Right lobe of liver (tissue), 6 donors: ENCODE measurements around the gene NASP. TPM values are rescaled to one million over a fixed set of nuclear protein-coding genes. Genes with fewer than 3 reads are reported as not detected.
A peak's percentile ranks its signal among the peaks of the same experiment; 100 is the strongest.

Experiments used
- ATAC-seq, 4 donors: fragments of 200-7000 bp; cut with Tn5 transposase; one replicate each; pipeline ENCODE4 v1.9.1; 2020; ENCODE audit warnings: mild to moderate bottlenecking in 4 of 4, moderate library complexity in 4 of 4
- DNase-seq, 3 donors: peaks; one replicate each; pipeline ENCODE4 v3.0.0-alpha.2; 2020
- H3K27ac ChIP-seq, 3 donors: fragments of 200-600 bp; one replicate each; pipeline ENCODE4 v1.8.0; 2022
- H3K27me3 ChIP-seq, 2 donors: fragments of 200-600 bp; one replicate each; pipeline ENCODE4 v1.8.0; 2022
- H3K36me3 ChIP-seq, 4 donors: fragments of 200-600 bp; sonication (generic) in 1 of 4; one replicate each; pipeline versions ENCODE4 v1.5.1 to v1.8.0; 2017 to 2022; ENCODE audit warnings: control low read depth in 1 of 4
- H3K4me1 ChIP-seq, 4 donors: fragments of 200-600 bp; sonication (generic) in 1 of 4; one replicate each; pipeline versions ENCODE4 v1.5.1 to v1.8.0; 2017 to 2022; ENCODE audit warnings: control low read depth in 1 of 4
- H3K4me3 ChIP-seq, 3 donors: fragments of 200-600 bp; one replicate each; pipeline ENCODE4 v1.8.0; 2022
- H3K9me3 ChIP-seq, 4 donors: fragments of 200-600 bp; sonication (generic) in 1 of 4; one replicate each; pipeline versions ENCODE4 v1.5.1 to v1.8.0; 2017 to 2022; ENCODE audit warnings: control low read depth in 1 of 4
- CTCF ChIP-seq, 4 donors: fragments of 200-600 bp in 3 of 4; fragments of 450-650 bp in 1 of 4; IDR thresholded peaks; one replicate each; pipeline versions ENCODE4 v1.5.1 to v1.8.0; 2016 to 2022; ENCODE audit warnings: antibody characterized with exemption in 4 of 4, mild to moderate bottlenecking in 2 of 4
- POLR2A ChIP-seq: fragments of 450-650 bp; IDR thresholded peaks from one replicate; pipeline ENCODE4 v1.6.1; 2017; ENCODE audit warnings: antibody characterized with exemption, mild to moderate bottlenecking
- WGBS: methylation state at CpG from one replicate; pipeline ENCODE4 v1.1.6; 2018; ENCODE audit warnings: low coverage, low lambda C conversion rate; ENCODE audit not compliant: insufficient coverage; ENCODE audit errors: missing lambda C conversion rate; 5-methylcytosine and 5-hydroxymethylcytosine counted together
- intact Hi-C, 2 donors: fragments of 100-400 bp; cut with DNase I; formaldehyde crosslinking; loops; one replicate each; pipeline versions ENCODE4 v1.11.2 to v1.14.1; 2022
- total RNA-seq, 6 experiments: library from RNA; depleted of rRNA in 2 of 6; stranded (reverse); fragments of >200 nt in 2 of 6; fragmentation: NEBNext Ultra II Directional in 3 of 6; extraction: Animal tissue kit (Norgen Biotek cat#: 25700) in 3 of 6; gene quantifications; one replicate each; pipeline versions ENCODE4 v1.1.0 to v1.2.4, GENCODE V29; 2016 to 2023
- donor health status: DM: no; HTN: yes; CAD: no.
- donor health status: DM: no; HTN: no; CAD: no.
- donor health status: DM: no; HTN: no; CAD: no.
- donor health status: DM: no; HTN: yes; CAD: no.
- donor health status: DM: no; HTN: yes; CAD: no.

NASP gene
- total RNA-seq, 6 experiments from 2014 or later = 21.8 to 31.9 (median 26.1) TPM

GRCh38 chr1:45658171-45658570 is 74.3 kb downstream of the NASP start:
- peak; percentile 95 to 97 (median 96) for ATAC-seq
- WGBS = 26% methylated on average over 2 of the region's 2 CpGs

GRCh38 chr1:45659222-45659621 is 75.4 kb downstream of the NASP start:
- H3K36me3 ChIP-seq = peaks cover 7 to 63% (median 15%) of the 10 kb centered on the region in 4 donors
- peaks cover 0 to 38% (median 13%) of the 10 kb centered on the region in 4 donors for H3K4me1 ChIP-seq
- H3K4me3 ChIP-seq = no peak overlapping the region
- H3K27me3 ChIP-seq = no peaks in the 10 kb centered on the region
- intact Hi-C loops = no loop called here
- H3K27ac ChIP-seq = peak overlapping the region in 1 of 3 donors; percentile 81
- H3K9me3 ChIP-seq = no peaks in the 10 kb centered on the region
- ATAC-seq (no peak), DNase-seq (no peak)
- 96% methylated on average over 2 of the region's 2 CpGs for WGBS
- TF ChIP-seq CTCF (IDR thresholded peaks at IDR 0.05) (no peak), POLR2A (no peak)

More at GRCh38 chr1:45658171-45658570, 74.3 kb downstream of the NASP start:
- no peaks in the 10 kb centered on the region for H3K27me3 ChIP-seq
- DNase-seq = no peak
- TF ChIP-seq CTCF (IDR thresholded peaks at IDR 0.05) (no peak), POLR2A (no peak)
- no peak overlapping the region for H3K4me3 ChIP-seq
- H3K4me1 ChIP-seq = peaks cover 0 to 38% (median 13%) of the 10 kb centered on the region in 4 donors
- H3K9me3 ChIP-seq = no peaks in the 10 kb centered on the region
- peaks cover 7 to 73% (median 21%) of the 10 kb centered on the region in 4 donors for H3K36me3 ChIP-seq
- peak overlapping the region; percentile 24 to 81 (median 70) for H3K27ac ChIP-seq
- intact Hi-C loops = no loop called here

- H3K27me3 ChIP-seq = no peaks in the 10 kb centered on the region
- intact Hi-C loops = no loop called here
- no peaks in the 10 kb centered on the region for H3K9me3 ChIP-seq
- 55% methylated on average over 2 of the region's 2 CpGs for WGBS
- H3K27ac ChIP-seq = no peak overlapping the region
- peaks cover 2 to 52% (median 10%) of the 10 kb centered on the region in 4 donors for H3K36me3 ChIP-seq
- TF ChIP-seq CTCF (IDR thresholded peaks at IDR 0.05) (no peak), POLR2A (no peak)
- DNase-seq (no peak), ATAC-seq (no peak)
- H3K4me3 ChIP-seq = no peak overlapping the region
- H3K4me1 ChIP-seq = peaks cover 0 to 38% (median 13%) of the 10 kb centered on the region in 4 donors
These were observed 76.5 kb downstream of the NASP start for GRCh38 chr1:45660336-45660735.

- TF ChIP-seq CTCF (IDR thresholded peaks at IDR 0.05) (no peak), POLR2A (no peak)
- Histone ChIP-seq H3K4me1 (peaks cover 0 to 40% (median 10%) of the 10 kb centered on the region in 4 donors), H3K27ac (no peak overlapping the region), H3K9me3 (no peaks in the 10 kb centered on the region), H3K4me3 (no peak overlapping the region), H3K27me3 (no peaks in the 10 kb centered on the region), H3K36me3 (no peaks in the 10 kb centered on the region)
- DNase-seq (no peak), ATAC-seq (no peak)
- WGBS = 83% methylated on average over 2 of the region's 2 CpGs
- intact Hi-C loops = no loop called here
These were observed 83.0 kb downstream of the NASP start for GRCh38 chr1:45666836-45667235.
